Suppressor macrophage treated with lipopolysaccharide for 1 hour (primary cell): Measurements from ENCODE around the gene PHYH.
A peak's percentile ranks its signal among the peaks of the same experiment; 100 is the strongest.
"Not testable (repeated sequence)": the region's sequence is repeated elsewhere in the genome, so short reads cannot be mapped to it uniquely, and the experiment has no call there.

Source experiments
- DNase-seq, 3 donors: peaks; one replicate each; pipeline ENCODE4 v3.0.0-alpha.2; 2020 to 2022

Gene PHYH

DNA sequence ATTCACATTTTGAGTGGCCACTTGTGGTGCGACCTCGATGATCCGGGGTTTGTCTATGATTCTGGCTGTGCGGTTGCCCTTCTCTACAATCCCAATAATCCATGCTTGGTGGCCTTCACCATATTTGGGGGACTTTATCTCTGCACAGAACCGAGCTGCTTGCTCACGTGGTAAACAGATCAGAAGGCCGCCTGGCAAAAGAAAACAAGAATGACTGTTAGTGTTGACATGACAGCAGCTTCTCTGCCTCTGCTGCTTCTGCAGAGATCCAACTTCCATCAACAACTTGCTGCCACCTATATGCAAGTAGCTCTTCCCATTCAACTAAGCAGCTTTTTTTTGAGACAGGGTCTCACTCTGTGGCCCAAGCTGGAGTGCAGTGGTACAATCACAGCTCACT is 19.3 kb upstream of the PHYH start:
- no peak for DNase-seq

DNA sequence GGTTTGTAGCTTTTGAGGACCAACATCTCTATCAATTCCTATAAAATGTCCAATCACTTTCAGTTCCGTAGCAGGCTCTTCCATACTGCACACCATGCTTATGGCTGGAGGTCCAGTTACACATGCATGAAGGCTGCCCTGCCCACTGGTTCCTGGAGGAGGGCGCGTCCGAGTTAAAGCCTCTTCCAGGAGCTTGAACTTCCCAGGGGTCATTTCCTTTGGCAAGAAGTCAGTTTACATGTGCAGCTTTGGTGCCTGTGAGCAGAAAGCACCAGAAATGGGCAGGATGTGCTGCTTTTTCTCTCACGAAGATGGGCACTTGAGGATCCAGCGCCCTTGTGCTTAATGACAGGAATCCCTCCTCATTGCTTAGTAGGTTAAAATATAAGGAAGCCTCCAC is 17.6 kb upstream of the PHYH start:
- no peak for DNase-seq

DNA sequence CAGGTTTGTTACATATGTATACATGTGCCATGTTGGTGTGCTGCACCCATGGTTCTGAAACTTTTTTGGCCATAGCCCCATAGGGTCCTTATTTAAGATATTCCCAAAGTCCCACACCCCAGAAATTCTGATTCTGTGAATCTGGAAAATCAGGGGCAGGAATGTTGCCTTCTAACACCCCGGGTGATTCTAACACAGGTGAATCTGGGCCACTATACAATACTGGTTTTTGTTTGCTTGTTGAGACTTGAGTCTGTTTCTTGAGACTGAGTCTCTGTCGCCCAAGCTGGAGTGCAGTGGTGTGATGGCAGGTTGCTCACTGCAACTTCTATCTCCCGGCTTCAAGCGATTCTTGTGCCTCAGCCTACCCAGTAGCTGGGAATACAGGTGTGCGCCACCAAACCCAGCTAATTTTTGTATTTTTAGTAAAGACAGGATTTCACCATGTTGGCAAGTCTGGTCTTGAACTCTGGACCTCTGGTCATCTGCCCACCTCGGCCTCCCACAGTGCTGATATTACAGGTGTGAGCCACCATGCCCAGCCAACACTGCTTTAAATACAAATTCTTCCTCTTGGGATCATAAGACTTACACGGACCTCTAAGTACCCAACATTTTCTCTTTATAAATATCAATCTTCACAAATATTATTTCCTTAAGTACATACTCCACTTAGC is 16.9 kb upstream of the PHYH start:
- no peak for DNase-seq

DNA sequence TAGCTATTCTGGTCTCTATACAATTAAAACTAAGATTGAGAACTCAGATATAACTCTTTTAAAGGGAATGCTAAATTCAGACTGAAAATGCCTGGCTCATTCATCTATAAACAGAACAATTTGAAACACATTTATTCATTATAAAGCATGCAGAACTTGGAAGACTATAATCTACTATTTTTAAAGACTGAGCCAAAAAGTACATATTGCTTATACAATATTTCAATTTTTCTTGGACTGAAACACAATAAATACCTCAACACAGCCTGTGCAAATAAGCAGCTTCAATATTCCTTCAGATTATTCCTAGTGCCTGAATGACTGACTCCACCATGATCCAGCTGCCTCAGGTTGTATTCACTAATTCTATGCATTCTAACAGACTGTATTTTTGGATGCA is 15.5 kb upstream of the PHYH start:
- no peak for DNase-seq

DNA sequence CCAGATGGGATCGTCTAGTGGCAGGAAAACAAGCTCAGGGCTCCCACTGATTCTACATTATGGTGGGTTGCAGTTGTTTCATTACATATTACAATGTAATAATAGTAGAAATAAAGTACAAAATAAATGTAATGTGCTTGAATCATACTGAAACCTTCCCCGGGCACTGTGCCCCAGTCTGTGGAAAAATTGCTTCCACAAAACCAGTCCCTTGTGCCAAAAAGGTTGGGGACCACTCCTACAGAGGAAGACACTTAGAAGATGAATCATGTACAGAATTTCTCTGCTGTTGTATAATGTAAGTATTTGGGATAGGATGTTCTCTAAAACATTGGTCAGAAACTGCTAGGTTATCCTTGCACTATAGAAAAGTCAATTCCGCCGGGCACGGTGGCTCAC is 11.3 kb upstream of the PHYH start:
- DNase-seq = no peak

DNA sequence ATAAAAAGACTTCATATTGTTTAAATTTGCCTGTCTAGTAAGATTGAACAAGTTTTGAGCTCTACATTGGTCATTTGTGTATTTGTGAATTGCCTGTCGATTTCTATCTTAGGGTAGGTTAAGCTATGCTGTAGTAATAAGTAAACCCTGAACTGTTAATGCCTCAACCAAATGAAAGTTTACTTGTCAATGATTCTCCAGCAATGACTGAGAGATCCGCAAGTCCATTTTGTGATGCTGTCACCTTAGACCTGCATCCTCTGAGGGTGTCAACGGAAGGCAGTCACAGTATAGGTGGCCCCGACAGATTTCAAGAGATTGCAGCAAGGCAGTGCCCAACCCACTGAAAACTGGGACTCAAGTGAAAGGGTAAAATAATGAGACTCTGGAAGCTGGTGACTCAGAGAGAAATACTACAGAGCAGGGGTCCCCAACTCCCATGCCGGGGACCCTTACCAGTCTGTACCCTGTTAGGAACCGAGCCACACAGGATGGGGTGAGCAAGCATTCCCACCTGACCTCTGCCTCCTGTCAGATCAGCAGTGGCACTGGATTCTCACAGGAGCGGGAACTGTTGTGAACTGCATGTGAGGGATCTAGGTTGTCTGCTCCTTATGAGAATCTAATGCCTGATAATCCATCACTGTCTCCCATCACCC is 10.8 kb upstream of the PHYH start:
- DNase-seq = no peak

DNA sequence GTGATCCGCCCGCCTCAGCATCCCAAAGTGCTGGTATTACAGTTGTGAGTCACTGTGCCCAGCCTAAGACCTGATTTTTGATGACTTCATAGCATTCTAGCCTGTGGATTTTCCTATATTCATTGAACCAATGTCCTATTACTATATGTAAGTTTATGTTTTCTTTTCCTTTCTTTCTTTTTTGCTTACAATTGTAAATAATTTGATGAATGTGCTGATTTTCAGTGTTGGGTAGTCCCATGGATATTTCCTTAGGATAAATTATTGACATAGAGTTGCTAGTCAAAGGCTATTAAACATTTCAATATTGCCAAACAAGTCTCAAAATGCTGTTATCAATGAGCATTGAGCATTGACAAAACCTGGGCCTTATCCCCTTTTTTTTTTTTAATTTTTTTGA is 9.9 kb upstream of the PHYH start:
- no peak for DNase-seq

DNA sequence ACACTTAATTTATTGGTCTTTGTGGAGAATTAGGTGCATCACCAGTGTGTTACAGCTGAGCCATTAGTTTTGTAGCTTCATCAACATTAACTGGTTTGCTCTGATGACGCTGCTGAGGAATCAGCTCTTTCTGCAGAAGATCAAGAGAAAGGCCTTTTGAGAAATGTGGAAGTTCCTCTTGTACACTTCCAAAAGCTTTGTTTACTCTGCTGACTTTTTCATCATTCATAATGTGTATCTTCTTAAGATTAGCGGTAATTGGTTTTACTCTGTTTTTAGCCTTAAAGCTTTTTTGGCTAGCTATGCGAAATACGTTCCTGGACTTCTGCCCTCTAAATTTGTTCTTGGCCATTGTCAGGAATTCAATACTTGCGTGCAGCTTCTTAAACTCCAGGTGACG is 8.2 kb upstream of the PHYH start:
- no peak for DNase-seq

DNA sequence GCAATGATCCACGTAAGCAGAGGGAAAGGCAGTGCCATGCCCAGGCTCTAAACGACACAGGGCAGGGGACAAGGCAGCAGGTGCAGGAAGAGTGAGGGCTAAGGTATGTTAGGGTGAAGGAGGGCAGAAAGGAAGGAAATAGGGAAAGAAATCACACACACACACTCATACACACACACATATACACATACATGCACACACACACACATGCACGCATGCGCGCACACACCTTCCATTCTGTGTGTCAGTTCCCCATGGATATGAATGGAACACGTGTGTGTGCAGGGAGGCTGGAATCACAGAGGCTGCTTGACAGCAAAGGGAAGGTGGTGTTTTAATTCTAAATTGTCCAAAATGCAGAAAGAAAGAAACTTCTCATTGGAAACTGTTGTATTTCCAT is 6.2 kb upstream of the PHYH start:
- no peak for DNase-seq

DNA sequence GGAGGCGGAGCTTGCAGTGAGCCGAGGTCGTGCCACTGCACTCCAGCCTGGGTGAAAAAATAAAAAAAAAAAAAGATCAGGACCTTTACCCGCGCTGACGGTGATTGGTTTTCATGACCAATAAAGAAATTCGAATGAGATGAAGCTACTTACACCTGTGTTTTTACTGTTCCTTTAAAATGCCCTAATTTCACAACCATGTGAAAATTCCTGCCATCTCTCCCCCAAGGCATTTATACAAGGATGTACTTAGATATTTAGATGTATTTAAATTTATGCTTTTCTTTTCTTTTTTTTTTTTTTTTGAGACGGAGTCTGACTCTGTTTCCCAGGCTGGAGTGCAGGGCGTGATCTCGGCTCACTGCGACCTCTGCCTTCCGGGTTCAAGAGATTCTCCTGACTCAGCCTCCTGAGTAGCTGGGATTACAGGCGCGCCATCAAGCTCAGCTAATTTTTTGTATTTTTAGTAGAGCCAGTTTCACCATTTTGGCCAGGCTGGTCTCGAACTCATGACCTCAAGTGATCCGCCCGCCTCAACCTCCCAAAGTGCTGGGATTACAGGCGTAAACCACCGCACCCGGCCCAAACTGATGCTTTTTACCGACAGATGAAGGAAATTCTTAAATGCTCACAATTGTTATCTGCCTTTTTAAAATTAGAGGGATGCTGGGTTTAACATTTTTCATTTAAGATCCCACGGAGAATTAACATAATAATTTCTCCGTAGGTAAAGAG is 3.1 kb upstream of the PHYH start:
- DNase-seq = no peak

DNA sequence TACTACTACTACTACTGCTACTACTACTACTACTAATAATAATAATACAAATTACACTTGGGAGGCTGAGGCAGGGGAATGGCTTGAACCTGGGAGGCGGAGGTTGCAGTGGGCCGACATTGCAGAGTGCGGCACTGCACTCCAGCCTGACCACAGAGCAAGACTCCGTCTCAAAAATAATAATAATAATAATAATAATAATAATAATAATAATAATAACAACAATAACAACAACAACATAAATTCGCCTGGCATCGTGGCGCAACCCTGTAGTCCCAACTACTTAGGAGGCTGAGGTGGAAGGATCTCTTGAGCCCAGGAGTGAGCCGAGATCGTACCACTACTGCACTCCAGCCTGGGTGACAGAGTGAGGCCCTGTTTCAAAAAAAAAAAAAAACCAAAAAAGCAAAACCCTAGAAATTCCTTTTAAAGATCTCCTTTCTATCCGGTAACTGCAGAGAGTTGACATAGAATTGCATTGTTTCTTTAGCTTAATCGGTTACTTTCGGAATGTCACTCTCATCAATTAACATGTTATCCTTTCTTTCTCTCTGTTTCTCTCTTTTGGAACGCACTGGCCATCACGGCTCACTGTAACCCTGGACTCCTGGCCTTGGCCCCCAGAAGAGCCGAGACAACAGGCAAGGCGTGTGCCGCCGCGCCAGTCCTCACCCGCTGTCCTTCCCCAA is 972 bp downstream of the PHYH start:
- DNase-seq = no peak

DNA sequence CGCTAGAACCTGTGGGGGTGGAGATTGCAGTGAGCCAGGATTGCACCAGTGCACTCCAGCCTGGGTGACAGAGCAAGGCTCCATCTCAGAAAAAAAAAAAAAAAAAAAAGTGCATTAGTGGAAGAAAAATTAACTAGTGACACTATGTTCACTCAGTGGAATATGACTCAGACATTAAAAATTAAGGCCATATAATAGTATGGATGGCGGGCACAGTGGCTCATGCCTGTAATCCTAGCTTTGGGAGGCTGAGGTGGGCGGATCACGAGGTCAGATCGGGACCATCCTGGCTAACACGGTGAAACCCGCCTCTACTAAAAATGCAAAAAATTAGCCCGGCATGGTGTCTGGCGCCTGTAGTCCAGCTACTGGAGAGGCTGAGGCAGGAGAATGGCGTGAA is 3.4 kb downstream of the PHYH start:
- no peak for DNase-seq

DNA sequence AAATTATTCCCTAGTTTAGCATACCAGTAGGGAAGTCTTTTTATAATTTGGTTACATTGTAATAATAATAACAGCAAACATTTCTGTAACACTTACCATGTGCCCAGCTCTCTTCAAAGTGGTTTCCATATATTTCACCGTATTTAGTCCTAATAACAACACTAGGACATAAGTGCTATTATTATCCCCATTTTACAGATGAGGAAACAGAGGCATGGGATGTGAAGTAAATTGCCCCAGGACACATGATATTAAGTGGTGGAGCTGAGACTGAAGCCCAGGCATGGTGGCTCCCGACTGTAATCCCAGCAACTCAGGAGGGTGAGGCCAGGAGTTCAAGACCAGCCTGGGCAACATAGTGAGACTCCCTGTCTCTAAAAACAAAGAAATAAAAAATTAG is 5.1 kb downstream of the PHYH start:
- DNase-seq = no peak

DNA sequence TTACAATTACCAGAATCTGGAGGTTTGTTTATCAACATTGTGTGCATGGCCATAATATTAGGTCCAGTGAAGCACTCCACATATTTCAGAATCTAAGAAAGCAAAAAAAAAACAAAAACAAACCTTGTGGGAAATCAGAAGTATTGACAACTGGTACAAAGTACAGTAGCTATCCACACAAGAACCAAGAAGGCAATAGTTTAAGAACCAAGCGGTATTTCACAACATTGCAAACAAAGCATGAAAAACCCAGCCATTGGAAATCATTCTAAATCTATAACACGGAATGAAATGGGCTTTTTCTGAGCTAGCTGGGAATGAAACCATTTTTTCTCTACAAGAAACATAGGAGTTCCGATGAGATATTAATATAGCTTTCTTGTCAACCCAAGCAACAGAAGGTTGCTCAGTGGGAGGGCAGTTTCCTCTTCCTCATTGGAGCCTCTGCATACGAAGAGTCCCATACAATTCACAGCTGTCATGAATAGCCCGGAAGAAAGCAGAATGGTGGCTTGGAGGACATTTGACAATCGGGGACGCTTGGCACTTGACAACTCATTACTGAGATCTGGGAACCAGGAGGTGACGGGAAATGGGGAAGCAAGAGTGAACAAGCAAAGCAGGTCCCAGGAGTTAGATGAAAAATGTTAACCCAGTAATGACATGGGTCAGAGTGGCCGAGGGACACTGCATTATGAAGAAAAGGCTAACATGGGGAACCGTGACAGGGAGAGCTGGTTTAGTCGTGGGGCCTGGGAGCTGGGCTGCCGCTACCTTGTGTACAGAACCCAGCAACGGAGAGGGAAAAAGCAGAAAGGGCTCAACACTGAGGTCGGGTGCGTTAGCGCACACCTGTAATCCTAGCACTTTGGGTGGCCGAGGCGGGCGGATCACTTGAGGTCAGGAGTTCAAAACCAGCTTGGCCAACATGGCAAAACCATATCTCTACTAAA is 7.8 kb downstream of the PHYH start:
- DNase-seq = no peak

DNA sequence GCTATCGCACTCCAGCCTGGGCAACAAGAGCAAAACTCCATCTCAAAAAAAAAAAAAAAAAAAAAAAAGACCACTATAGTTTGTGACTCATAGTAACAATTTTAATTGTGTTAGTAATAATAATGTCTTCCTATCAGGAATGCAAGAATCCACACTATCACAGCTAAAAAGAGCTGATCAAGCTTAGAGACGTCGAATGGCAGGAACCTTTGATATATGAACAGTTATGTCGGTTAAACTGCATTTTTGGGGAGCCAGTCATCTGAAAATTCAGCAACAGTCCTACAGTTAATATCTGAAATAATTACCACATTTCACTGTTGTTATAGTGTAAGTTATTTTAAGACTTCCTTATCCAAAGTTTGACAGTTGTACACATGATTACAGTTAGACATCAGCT is 8.8 kb downstream of the PHYH start:
- DNase-seq = no peak

DNA sequence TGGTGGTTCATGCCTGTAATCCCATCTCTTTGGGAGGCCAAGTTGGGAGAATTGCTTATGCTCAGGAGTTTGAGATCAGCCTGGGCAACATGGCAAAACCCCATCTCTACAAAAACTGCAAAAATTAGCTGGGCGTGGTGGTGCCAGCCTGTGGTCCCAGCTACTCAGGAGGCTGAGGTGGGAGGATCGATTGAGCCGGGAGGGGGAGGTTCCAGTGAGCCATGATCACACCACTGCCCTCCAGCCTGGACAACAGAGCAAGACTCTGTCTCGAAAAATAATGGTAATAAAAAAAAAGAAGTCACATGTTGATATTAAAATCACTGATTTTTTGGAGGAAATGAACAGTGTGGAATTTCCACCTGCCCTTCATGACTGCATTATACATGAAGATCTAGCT is 15.8 kb downstream of the PHYH start:
- DNase-seq = peak in 1 of 3 donors; percentile 10

DNA sequence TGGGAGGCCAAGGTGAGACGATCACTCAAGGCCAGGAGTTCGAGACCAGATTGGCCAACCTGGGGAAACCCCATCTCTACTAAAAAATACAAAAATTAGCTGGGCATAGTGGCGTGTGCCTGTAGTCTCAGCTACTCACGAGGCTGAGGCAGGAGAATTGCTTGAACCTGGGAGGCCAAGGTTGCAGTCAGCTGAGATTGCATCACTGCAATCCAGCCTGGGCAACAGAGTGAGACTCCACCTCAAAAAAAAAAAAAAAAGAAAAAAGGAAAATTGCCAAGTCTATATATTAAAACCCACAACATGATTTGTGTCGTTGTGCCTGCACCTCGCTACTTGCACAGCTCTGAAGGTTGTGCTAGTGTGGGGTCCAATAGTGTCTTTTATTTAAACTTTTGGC is 17.5 kb downstream of the PHYH start:
- DNase-seq = not testable (repeated sequence)

DNA sequence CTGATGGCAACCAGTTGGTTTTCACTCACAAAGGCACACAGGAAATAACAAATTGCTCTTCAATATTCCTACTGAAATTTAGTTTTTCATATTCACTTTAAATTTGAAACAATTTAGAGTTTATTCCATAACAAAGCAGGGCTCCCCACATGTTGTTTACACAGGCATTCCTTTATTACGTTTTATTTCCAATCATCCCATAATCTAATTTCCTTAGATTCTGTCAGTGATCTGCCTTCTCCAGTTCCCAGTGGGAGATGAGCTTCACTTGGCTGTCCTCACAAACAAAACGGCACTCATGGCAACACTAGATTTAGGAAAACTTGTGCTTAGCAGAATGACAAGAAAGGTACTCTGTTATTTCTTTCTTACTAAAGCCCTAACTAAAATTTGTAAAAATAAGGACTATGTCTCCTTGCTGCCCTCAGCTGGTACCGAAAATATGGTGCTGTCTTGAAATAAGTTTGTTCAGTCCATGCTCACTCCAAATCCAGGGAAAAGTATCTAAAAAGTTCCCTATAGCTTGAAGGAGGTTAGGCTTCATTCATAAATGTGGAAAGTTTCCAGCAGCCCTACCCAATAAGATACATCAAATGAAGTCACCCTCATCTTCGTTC is 23.0 kb downstream of the PHYH start:
- no peak for DNase-seq

DNA sequence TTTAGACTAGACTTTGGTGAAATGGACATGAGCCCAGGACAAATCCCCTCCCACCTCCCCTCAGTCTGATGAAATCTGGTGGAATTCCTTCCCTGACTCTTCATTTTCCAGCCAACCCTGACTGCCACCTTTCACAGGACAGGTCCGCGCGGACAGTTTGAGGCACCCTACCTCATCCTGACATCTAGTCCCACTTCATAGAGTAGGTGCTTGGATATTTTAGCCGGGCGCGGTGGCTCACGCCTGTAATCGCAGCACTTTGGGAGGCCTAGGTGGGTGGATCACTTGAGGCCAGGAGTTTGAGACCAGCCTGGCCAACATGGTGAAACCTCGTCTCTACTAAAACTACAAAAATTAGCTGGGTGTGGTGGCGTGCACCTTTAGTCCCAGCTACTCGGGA is 23.7 kb downstream of the PHYH start:
- not testable (repeated sequence) for DNase-seq

DNA sequence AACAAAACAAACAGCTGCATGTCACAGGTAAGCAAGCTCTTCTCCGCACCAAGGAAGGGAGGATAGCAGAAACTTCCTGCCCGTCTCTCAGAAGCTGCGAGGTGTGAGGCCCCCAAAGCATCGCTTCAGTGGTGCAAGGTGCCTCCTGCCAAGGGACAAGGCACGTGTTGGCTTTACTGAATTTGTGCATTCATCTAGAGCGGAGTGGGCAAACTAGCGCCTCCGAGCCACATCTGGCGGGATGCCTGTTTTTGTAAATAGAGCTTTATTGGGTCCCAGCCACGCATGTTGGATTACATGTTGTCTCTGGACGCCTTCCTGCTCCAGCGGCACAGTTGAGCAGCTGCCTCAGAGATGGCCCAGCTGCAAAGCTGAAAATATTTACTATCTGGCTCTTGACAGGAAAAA is 27.7 kb downstream of the PHYH start:
- no peak for DNase-seq

DNA sequence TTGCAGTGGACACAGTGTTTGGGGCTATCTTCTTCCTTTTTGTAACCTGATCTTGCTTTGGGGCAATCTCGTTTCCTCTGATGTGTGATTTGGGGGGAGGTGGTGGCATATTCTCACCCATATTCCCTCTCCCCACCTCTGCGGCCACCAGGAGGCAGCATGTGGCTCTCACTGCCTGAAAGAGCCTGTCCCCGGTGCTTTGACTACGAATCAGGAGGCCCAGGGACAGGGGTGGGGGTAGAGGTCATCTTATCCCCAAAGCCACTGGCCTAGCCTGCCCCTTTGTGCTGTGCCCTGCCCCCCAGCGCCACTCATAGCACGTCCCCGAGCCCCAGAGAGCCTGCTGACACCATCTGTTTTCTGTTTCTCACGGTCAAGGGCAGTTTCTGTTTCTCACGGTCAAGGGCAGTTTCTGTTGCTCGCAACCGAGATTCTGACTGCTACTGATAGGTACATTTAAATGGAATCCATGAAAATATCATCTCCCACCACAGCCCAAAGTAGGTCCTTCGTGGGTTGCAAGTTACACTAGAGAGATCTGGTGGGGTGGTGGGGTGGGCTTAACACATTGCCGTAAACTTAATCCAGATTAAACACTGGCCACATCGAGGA is 28.2 kb downstream of the PHYH start:
- DNase-seq = peak; percentile 24 to 34 (median 29)
